ENCODE data around the gene TRIO.
"Not testable (repeated sequence)": the region's sequence is repeated elsewhere in the genome, so short reads cannot be mapped to it uniquely, and the experiment has no call there.

- not testable (repeated sequence) for TF ChIP-seq CTCF, POLR2A (IDR thresholded peaks at IDR 0.05)
Measured at GRCh38 chr5:14207428-14207827, 64.3 kb downstream of the TRIO start.
